K562 (cell line): ENCODE results near the gene SFN. TPM values are rescaled to one million over a fixed set of nuclear protein-coding genes. Genes with fewer than 3 reads are reported as not detected.

Experiments
- ATAC-seq: fragments of 200-7000 bp; cut with Tn5 transposase; 3 replicates; pipeline ENCODE4 v1.9.1; 2020; ENCODE audit warnings: moderate library complexity
- BruUV-seq: library from RNA; stranded (reverse); fragments of 400-500 nt; replicated peaks from 2 replicates; lab custom pipeline; 2021; lab: Mats Ljungman, UMichigan
- CTCF ChIA-PET: fragments of 300-600 bp; formaldehyde crosslinking; extraction: SDS; loops from one replicate; lab custom pipeline; 2021; ENCODE audit warnings: low intra/inter-chr PET ratio; lab: Yijun Ruan, JAX
- POLR2A ChIA-PET: fragments of 300-600, 350-650 bp; sonication (Branson Sonifier 250); formaldehyde crosslinking; extraction: SDS; loops from one replicate; lab custom pipeline; 2021; ENCODE audit warnings: antibody characterized with exemption, inconsistent platforms; lab: Yijun Ruan, JAX
- DNase-seq, 4 experiments: peaks; one replicate each; pipeline versions ENCODE4 v3.0.0 to v3.0.0-alpha.2; 2011 to 2018; ENCODE audit warnings: low spot score in 3 of 4, mixed read lengths in 3 of 4; ENCODE audit errors: extremely low read depth in 1 of 4
- FAIRE-seq: peaks from 2 replicates; lab custom pipeline; 2011; peaks lifted over from hg19 to GRCh38; lab: Jason Lieb, UNC
- H2AFZ ChIP-seq: 2 replicates; pipeline ENCODE4 v1.6.0; 2011; ENCODE audit warnings: low read depth, low read length, control low read depth, inconsistent platforms
- H3K27ac ChIP-seq: fragments of 200-600 bp; 3 replicates; pipeline ENCODE4 v1.8.0; 2011; ENCODE audit warnings: low read depth, mild to moderate bottlenecking, control low read depth, inconsistent platforms, low read length, moderate library complexity, mixed read lengths; ENCODE audit errors: extremely low read depth
- H3K27me3 ChIP-seq, 2 experiments: fragments of 300-600 bp in 1 of 2; 2 replicates in 1 of 2; 3 replicates in 1 of 2; pipeline versions ENCODE4 v1.6.0 to v1.8.0; 2011; ENCODE audit warnings: inconsistent platforms in 2 of 2, low read length in 2 of 2, mild to moderate bottlenecking in 1 of 2, mixed read lengths in 1 of 2, moderate library complexity in 1 of 2; ENCODE audit not compliant: control insufficient read depth in 2 of 2, insufficient read depth in 2 of 2
- H3K36me3 ChIP-seq: fragments of 300-600 bp; 3 replicates; pipeline ENCODE4 v1.8.0; 2011; ENCODE audit warnings: mild to moderate bottlenecking, low read length, inconsistent platforms; ENCODE audit not compliant: control insufficient read depth, insufficient read depth
- H3K4me1 ChIP-seq, 2 experiments: fragments of 200-600 bp in 1 of 2; replicated peaks in 1 of 2; 2 replicates in 1 of 2; 3 replicates in 1 of 2; pipeline versions ENCODE4 v1.5.1 to v1.8.0; 2011; ENCODE audit warnings: inconsistent platforms in 2 of 2, low read length in 2 of 2, mild to moderate bottlenecking in 1 of 2, mixed read lengths in 1 of 2, moderate library complexity in 1 of 2; ENCODE audit not compliant: control insufficient read depth in 2 of 2, insufficient read depth in 2 of 2
- H3K4me2 ChIP-seq: 2 replicates; pipeline ENCODE4 v1.6.1; 2011; ENCODE audit warnings: low read length, control low read depth, inconsistent platforms, mixed read lengths; ENCODE audit not compliant: insufficient read depth
- H3K4me3 ChIP-seq: fragments of 200-600 bp; sonication (generic), shearing (Covaris generic); 2 replicates; pipeline ENCODE4 v1.5.1; 2016; ENCODE audit warnings: control low read depth, inconsistent platforms
- H3K79me2 ChIP-seq: fragments of 200-600 bp; 3 replicates; pipeline ENCODE4 v1.8.0; 2011; ENCODE audit warnings: low read length, inconsistent platforms; ENCODE audit not compliant: control insufficient read depth, insufficient read depth
- H3K9ac ChIP-seq, 2 experiments: 2 replicates each; pipeline versions ENCODE4 v1.6.0 to v1.6.1; 2011; ENCODE audit warnings: low read depth in 2 of 2, low read length in 2 of 2, control low read depth in 1 of 2, inconsistent platforms in 1 of 2, mild to moderate bottlenecking in 1 of 2, mixed read lengths in 1 of 2; ENCODE audit not compliant: insufficient read depth in 1 of 2
- H3K9me1 ChIP-seq: one replicate; pipeline ENCODE4 v1.6.0; 2011; ENCODE audit warnings: inconsistent platforms, mild to moderate bottlenecking, low read length, moderate library complexity; ENCODE audit not compliant: control insufficient read depth, insufficient read depth
- H3K9me3 ChIP-seq: replicated peaks from 2 replicates; pipeline ENCODE4 v1.5.1; 2011; ENCODE audit warnings: low read depth, low read length, inconsistent platforms; ENCODE audit not compliant: control insufficient read depth, insufficient read depth
- H4K20me1 ChIP-seq: replicated peaks from 2 replicates; pipeline ENCODE4 v1.6.1; 2011; ENCODE audit warnings: low read length, inconsistent platforms, mixed read lengths; ENCODE audit not compliant: control insufficient read depth, insufficient read depth
- BRCA1 ChIP-seq, 2 experiments: fragments of 450-650 bp in 1 of 2; sonication (generic) in 1 of 2; formaldehyde crosslinking in 1 of 2; IDR thresholded peaks; 2 replicates each; pipeline versions ENCODE4 v1.5.0 to v1.6.1; 2017 to 2020; ENCODE audit warnings: mild to moderate bottlenecking in 1 of 2, missing genetic modification reagents in 1 of 2
- POLR3G ChIP-seq: IDR thresholded peaks from 2 replicates; pipeline ENCODE4 v1.6.1; 2011; ENCODE audit not compliant: insufficient read length, insufficient replicate concordance; ENCODE audit errors: extremely low read depth
- TEAD2 ChIP-seq: fragments of 450-650 bp; IDR thresholded peaks from 2 replicates; pipeline ENCODE4 v1.6.1; 2016; ENCODE audit warnings: missing genetic modification characterization, control low read depth, missing compliant biosample characterization
- ZBTB9 ChIP-seq: fragments of 450-650 bp; formaldehyde crosslinking; IDR thresholded peaks from 2 replicates; pipeline ENCODE4 v1.4.0; 2020; ENCODE audit warnings: mild to moderate bottlenecking, moderate library complexity
- WGBS: fragments of 100-300 bp; shearing (Covaris generic); methylation state at CpG from one replicate; pipeline ENCODE4 v1.1.6; 2016; ENCODE audit warnings: low coverage, mixed read lengths; ENCODE audit not compliant: insufficient coverage; ENCODE audit errors: missing lambda C conversion rate; 5-methylcytosine and 5-hydroxymethylcytosine counted together
- in situ Hi-C: fragments of 300-500 bp; cut with MboI; formaldehyde crosslinking; loops from 4 replicates; pipeline ENCODE4 v1.15.0; 2018; ENCODE audit warnings: inconsistent platforms, mixed read lengths
- intact Hi-C: fragments of 100-400 bp; cut with micrococcal nuclease; formaldehyde crosslinking; loops from 2 replicates; pipeline ENCODE4 v1.14.2; 2022
- polyA plus RNA-seq, 8 experiments: library from polyadenylated mRNA; depleted of rRNA in 4 of 8; stranded (reverse) in 5 of 8; unstranded in 3 of 8; fragments of >200 nt; fragmentation: Nextera tagmentation in 2 of 8; fragmentation: Illumina TruSeq in 1 of 8; extraction: Ambion mirVana in 2 of 8; extraction: Trizol in 1 of 8; gene quantifications; 2 replicates each; pipeline versions ENCODE4 v1.2.1 to v1.2.3, GENCODE V29; 2011 to 2014; ENCODE audit warnings: inconsistent platforms in 1 of 8, missing spikeins in 1 of 8
- small RNA-seq: library from RNA; depleted of rRNA; stranded (forward); fragments of <200 nt; gene quantifications from one replicate; pipeline ENCODE3, GENCODE V24; 2014
- total RNA-seq, 7 experiments: library from RNA; depleted of rRNA in 6 of 7; stranded (reverse); fragments of >200 nt in 6 of 7; fragmentation: Illumina TruSeq in 2 of 7; extraction: Trizol in 2 of 7; gene quantifications; 2 replicates each; pipeline versions ENCODE4 v1.2.1 to v1.2.3, GENCODE V29; 2011 to 2021; ENCODE audit warnings: low replicate concordance in 1 of 7

Gene SFN
- total and polyA plus RNA-seq, 9 of the 15 experiments (the other 6 are each of a cell fraction or from before 2014, with no cell fraction given): 0.10 to 3.8 (median 2.0) TPM

- in situ Hi-C loops (no loop called here), intact Hi-C loops (no loop called here)
- no peak overlapping the region for H3K4me2 ChIP-seq
- no TSS peak for BruUV-seq
- no peaks in the 10 kb centered on the region for H3K79me2 ChIP-seq
- ATAC-seq (peak; percentile 5; the same call in 2 of the 3 replicates), DNase-seq (peak in 1 of 4 experiments; percentile 19), FAIRE-seq (no peak)
- no peaks in the 10 kb centered on the region for H4K20me1 ChIP-seq
- peak overlapping the region; percentile 93 for H2AFZ ChIP-seq
- no peak overlapping the region for H3K4me3 ChIP-seq
- H3K27me3 ChIP-seq: no peaks in the 10 kb centered on the region
- TF ChIP-seq TEAD2 (tag) (no peak), POLR3G (no peak), BRCA1 (IDR thresholded peaks at IDR 0.05) (no peak), BRCA1 (CRISPR knock-in tag; IDR thresholded peaks at IDR 0.05) (0 out of 2 replicates have a peak, but pooled peaks have one; percentile 35), ZBTB9 (CRISPR knock-in tag) (no peak)
- H3K9me3 ChIP-seq: no peaks in the 10 kb centered on the region
- H3K9ac ChIP-seq: peak overlapping the region; percentile 64 to 85; a peak in 3 of 4 replicates
- WGBS: 78% methylated on average over 5 of the region's 5 CpGs
- H3K4me1 ChIP-seq: peaks cover 28 to 31% of the 10 kb centered on the region in 2 experiments
- H3K9me1 ChIP-seq: no peaks in the 10 kb centered on the region
- peak overlapping the region; percentile 69 for H3K27ac ChIP-seq
- no peaks in the 10 kb centered on the region for H3K36me3 ChIP-seq
- POLR2A ChIA-PET: interaction anchor here (0.6 to 4.1 kb wide), 9 partner anchors 8 to 107 kb away, joined by 3 to 32 read pairs (median 3); partner anchors contain the start of genes GPATCH3, GPN2 and NUDC
- CTCF ChIA-PET: interaction anchor here (0.6 kb wide), 1 partner anchor 200 kb away, joined by 3 read pairs; no protein-coding TSS in a partner anchor
These were observed 50.4 kb downstream of the SFN start for GRCh38 chr1:26913389-26913753.

Small RNAs within 50 kb of the gene (small RNA-seq; reads per million reads assigned to genes)
- not detected for gene RN7SL165P

Other genes with a start within 250 kb of the SFN start
Only the 7 nearest of the 10 such genes appear.
- 8.4 and 11.3 TPM in 2 replicates for gene PIGV, start 75.2 kb upstream of the SFN start, total RNA-seq (2014; rRNA removed)
- 11.0 and 11.1 TPM in 2 replicates for gene PIGV, start 75.2 kb upstream of the SFN start, total RNA-seq (2014; rRNA removed; fragmentation: Illumina TruSeq; extraction: Trizol)
- 12.0 and 12.2 TPM in 2 replicates for gene PIGV, start 75.2 kb upstream of the SFN start, total RNA-seq (2015; rRNA removed; fragmentation: Illumina TruSeq; extraction: Trizol)
- gene PIGV, start 75.2 kb upstream of the SFN start, total RNA-seq (2021): 11.2 and 14.7 TPM in 2 replicates
- gene PIGV, start 75.2 kb upstream of the SFN start, polyA plus RNA-seq (2011; rRNA removed): 21.8 and 25.5 TPM in 2 replicates
- 10.8 and 12.7 TPM in 2 replicates for gene PIGV, start 75.2 kb upstream of the SFN start, polyA plus RNA-seq (2014; fragmentation: Illumina TruSeq; extraction: Trizol)
- gene PIGV, start 75.2 kb upstream of the SFN start, polyA plus RNA-seq (2014; fragmentation: Nextera tagmentation; extraction: Ambion mirVana): 10 to 100 TPM; 11.3 to 11.7 TPM
- gene PIGV, start 75.2 kb upstream of the SFN start, polyA plus RNA-seq (2014; rRNA removed): 9.3 and 9.4 TPM in 2 replicates
- 8.2 and 12.4 TPM in 2 replicates for gene ZDHHC18, start 36.5 kb upstream of the SFN start, total RNA-seq (2014; rRNA removed)
- 9.5 and 15.5 TPM in 2 replicates for gene ZDHHC18, start 36.5 kb upstream of the SFN start, total RNA-seq (2014; rRNA removed; fragmentation: Illumina TruSeq; extraction: Trizol)
- gene ZDHHC18, start 36.5 kb upstream of the SFN start, total RNA-seq (2015; rRNA removed; fragmentation: Illumina TruSeq; extraction: Trizol): 13.3 and 15.8 TPM in 2 replicates
- 27.4 and 28.9 TPM in 2 replicates for gene ZDHHC18, start 36.5 kb upstream of the SFN start, total RNA-seq (2021)
- 31.6 and 51.2 TPM in 2 replicates for gene ZDHHC18, start 36.5 kb upstream of the SFN start, polyA plus RNA-seq (2011; rRNA removed)
- gene ZDHHC18, start 36.5 kb upstream of the SFN start, polyA plus RNA-seq (2014; fragmentation: Illumina TruSeq; extraction: Trizol): 31.0 and 35.6 TPM in 2 replicates
- under 1 TPM; 0.42 to 0.45 TPM for gene ZDHHC18, start 36.5 kb upstream of the SFN start, polyA plus RNA-seq (2014; fragmentation: Nextera tagmentation; extraction: Ambion mirVana)
- 23.7 and 27.8 TPM in 2 replicates for gene ZDHHC18, start 36.5 kb upstream of the SFN start, polyA plus RNA-seq (2014; rRNA removed)
- 16.3 and 26.7 TPM in 2 replicates for gene GPN2, start 27.1 kb downstream of the SFN start, total RNA-seq (2014; rRNA removed)
- 19.3 and 20.4 TPM in 2 replicates for gene GPN2, start 27.1 kb downstream of the SFN start, total RNA-seq (2014; rRNA removed; fragmentation: Illumina TruSeq; extraction: Trizol)
- 27.0 and 28.0 TPM in 2 replicates for gene GPN2, start 27.1 kb downstream of the SFN start, total RNA-seq (2015; rRNA removed; fragmentation: Illumina TruSeq; extraction: Trizol)
- gene GPN2, start 27.1 kb downstream of the SFN start, total RNA-seq (2021): 58.8 and 59.0 TPM in 2 replicates
- gene GPN2, start 27.1 kb downstream of the SFN start, polyA plus RNA-seq (2011; rRNA removed): 45.1 and 64.7 TPM in 2 replicates
- 23.2 and 34.0 TPM in 2 replicates for gene GPN2, start 27.1 kb downstream of the SFN start, polyA plus RNA-seq (2014; fragmentation: Illumina TruSeq; extraction: Trizol)
- 10 to 100 TPM in 1 of 2 experiments, 1 to 10 TPM in 1; 9.9 to 11.4 TPM for gene GPN2, start 27.1 kb downstream of the SFN start, polyA plus RNA-seq (2014; fragmentation: Nextera tagmentation; extraction: Ambion mirVana)
- gene GPN2, start 27.1 kb downstream of the SFN start, polyA plus RNA-seq (2014; rRNA removed): 17.4 and 31.8 TPM in 2 replicates
- gene GPATCH3, start 37.3 kb downstream of the SFN start, total RNA-seq (2014; rRNA removed): 16.4 and 21.0 TPM in 2 replicates
- 8.6 and 9.9 TPM in 2 replicates for gene GPATCH3, start 37.3 kb downstream of the SFN start, total RNA-seq (2014; rRNA removed; fragmentation: Illumina TruSeq; extraction: Trizol)
- 15.3 and 16.2 TPM in 2 replicates for gene GPATCH3, start 37.3 kb downstream of the SFN start, total RNA-seq (2015; rRNA removed; fragmentation: Illumina TruSeq; extraction: Trizol)
- gene GPATCH3, start 37.3 kb downstream of the SFN start, total RNA-seq (2021): 22.5 and 23.0 TPM in 2 replicates
- gene GPATCH3, start 37.3 kb downstream of the SFN start, polyA plus RNA-seq (2011; rRNA removed): 5.4 and 7.2 TPM in 2 replicates
- 14.4 and 17.5 TPM in 2 replicates for gene GPATCH3, start 37.3 kb downstream of the SFN start, polyA plus RNA-seq (2014; fragmentation: Illumina TruSeq; extraction: Trizol)
- 1 to 10 TPM; 1.6 to 4.9 TPM for gene GPATCH3, start 37.3 kb downstream of the SFN start, polyA plus RNA-seq (2014; fragmentation: Nextera tagmentation; extraction: Ambion mirVana)
- 13.3 and 16.1 TPM in 2 replicates for gene GPATCH3, start 37.3 kb downstream of the SFN start, polyA plus RNA-seq (2014; rRNA removed)
- not detected in 2 replicates for gene NR0B2, start 50.8 kb downstream of the SFN start, total RNA-seq (2014; rRNA removed)
- not detected in 2 replicates for gene NR0B2, start 50.8 kb downstream of the SFN start, total RNA-seq (2014; rRNA removed; fragmentation: Illumina TruSeq; extraction: Trizol)
- gene NR0B2, start 50.8 kb downstream of the SFN start, total RNA-seq (2015; rRNA removed; fragmentation: Illumina TruSeq; extraction: Trizol): not detected in 2 replicates
- gene NR0B2, start 50.8 kb downstream of the SFN start, total RNA-seq (2021): not detected in 2 replicates
- gene NR0B2, start 50.8 kb downstream of the SFN start, polyA plus RNA-seq (2011; rRNA removed): not detected in 2 replicates
- not detected in 2 replicates for gene NR0B2, start 50.8 kb downstream of the SFN start, polyA plus RNA-seq (2014; fragmentation: Illumina TruSeq; extraction: Trizol)
- gene NR0B2, start 50.8 kb downstream of the SFN start, polyA plus RNA-seq (2014; fragmentation: Nextera tagmentation; extraction: Ambion mirVana): not detected
- not detected in 2 replicates for gene NR0B2, start 50.8 kb downstream of the SFN start, polyA plus RNA-seq (2014; rRNA removed)
- 234 and 265 TPM in 2 replicates for gene NUDC, start 58.6 kb downstream of the SFN start, total RNA-seq (2014; rRNA removed)
- gene NUDC, start 58.6 kb downstream of the SFN start, total RNA-seq (2014; rRNA removed; fragmentation: Illumina TruSeq; extraction: Trizol): 83.1 and 86.9 TPM in 2 replicates
- gene NUDC, start 58.6 kb downstream of the SFN start, total RNA-seq (2015; rRNA removed; fragmentation: Illumina TruSeq; extraction: Trizol): 156 and 157 TPM in 2 replicates
- 160 and 170 TPM in 2 replicates for gene NUDC, start 58.6 kb downstream of the SFN start, total RNA-seq (2021)
- 42.5 and 59.7 TPM in 2 replicates for gene NUDC, start 58.6 kb downstream of the SFN start, polyA plus RNA-seq (2011; rRNA removed)
- 202 and 219 TPM in 2 replicates for gene NUDC, start 58.6 kb downstream of the SFN start, polyA plus RNA-seq (2014; fragmentation: Illumina TruSeq; extraction: Trizol)
- 10 to 100 TPM in 1 of 2 experiments, 1 to 10 TPM in 1; 9.8 to 18.1 TPM for gene NUDC, start 58.6 kb downstream of the SFN start, polyA plus RNA-seq (2014; fragmentation: Nextera tagmentation; extraction: Ambion mirVana)
- 126 and 149 TPM in 2 replicates for gene NUDC, start 58.6 kb downstream of the SFN start, polyA plus RNA-seq (2014; rRNA removed)
- 0.73 and 2.6 TPM in 2 replicates for gene KDF1, start 97.3 kb downstream of the SFN start, total RNA-seq (2014; rRNA removed)
- gene KDF1, start 97.3 kb downstream of the SFN start, total RNA-seq (2014; rRNA removed; fragmentation: Illumina TruSeq; extraction: Trizol): 0.62 and 0.73 TPM in 2 replicates
- gene KDF1, start 97.3 kb downstream of the SFN start, total RNA-seq (2015; rRNA removed; fragmentation: Illumina TruSeq; extraction: Trizol): 0.53 and 0.83 TPM in 2 replicates
- gene KDF1, start 97.3 kb downstream of the SFN start, total RNA-seq (2021): 1.9 and 2.4 TPM in 2 replicates
- 1.4 and 4.8 TPM in 2 replicates for gene KDF1, start 97.3 kb downstream of the SFN start, polyA plus RNA-seq (2011; rRNA removed)
- 1.3 and 1.9 TPM in 2 replicates for gene KDF1, start 97.3 kb downstream of the SFN start, polyA plus RNA-seq (2014; fragmentation: Illumina TruSeq; extraction: Trizol)
- under 1 TPM; 0.38 to 0.48 TPM for gene KDF1, start 97.3 kb downstream of the SFN start, polyA plus RNA-seq (2014; fragmentation: Nextera tagmentation; extraction: Ambion mirVana)
- gene KDF1, start 97.3 kb downstream of the SFN start, polyA plus RNA-seq (2014; rRNA removed): 1.0 and 1.3 TPM in 2 replicates